Smooth muscle cell of the brain vasculature (primary cell): ENCODE results near the gene EGR4.

ENCODE experiments used
- DNase-seq: peaks from one replicate; pipeline ENCODE4 v3.0.0-alpha.2; 2012; ENCODE audit warnings: low read depth, low spot score

Gene EGR4

GRCh38 chr2:73290049-73290839, 3.1 kb downstream of the EGR4 start:
- no peak for DNase-seq

- DNase-seq = no peak
These were observed 4.0 kb downstream of the EGR4 start for GRCh38 chr2:73289304-73289703.

- no peak for DNase-seq
These were observed 7.2 kb downstream of the EGR4 start for GRCh38 chr2:73286134-73286655.

- DNase-seq = no peak
These were observed 8.1 kb downstream of the EGR4 start for GRCh38 chr2:73285159-73285739.

GRCh38 chr2:73284296-73285158, 8.8 kb downstream of the EGR4 start, which contains the start of gene FBXO41:
Gene FBXO41 (minus strand): TSS chr2:73284478. CDS start chr2:73269630, 14,848 bp downstream.
- no peak for DNase-seq

- no peak for DNase-seq
These were observed 9.6 kb downstream of the EGR4 start for GRCh38 chr2:73283545-73284295.

- no peak for DNase-seq
These were observed 10.3 kb downstream of the EGR4 start for GRCh38 chr2:73282924-73283544.

- DNase-seq = no peak
These were observed 12.1 kb downstream of the EGR4 start for GRCh38 chr2:73281244-73281643.

GRCh38 chr2:73279852-73280251, 13.5 kb downstream of the EGR4 start:
- DNase-seq = no peak

GRCh38 chr2:73272270-73272669, 21.1 kb downstream of the EGR4 start:
- DNase-seq = no peak

- DNase-seq = no peak
These were observed 23.5 kb downstream of the EGR4 start for GRCh38 chr2:73269686-73270465.

- DNase-seq = no peak
These were observed 24.3 kb downstream of the EGR4 start for GRCh38 chr2:73268830-73269685.

GRCh38 chr2:73268366-73268829, 24.9 kb downstream of the EGR4 start:
- DNase-seq = no peak

GRCh38 chr2:73267008-73267407, 26.3 kb downstream of the EGR4 start:
- no peak for DNase-seq

- DNase-seq = no peak
These were observed 27.1 kb downstream of the EGR4 start for GRCh38 chr2:73266061-73266901.

GRCh38 chr2:73265298-73266060, 27.9 kb downstream of the EGR4 start:
- no peak for DNase-seq

GRCh38 chr2:73264783-73265182, 28.6 kb downstream of the EGR4 start:
- no peak for DNase-seq

- no peak for DNase-seq
These were observed 29.1 kb downstream of the EGR4 start for GRCh38 chr2:73264332-73264606.
